ENCODE data around the gene SMURF1. TPM values are rescaled to one million over a fixed set of nuclear protein-coding genes. Genes with fewer than 3 reads are reported as not detected.

SMURF1 gene
- total and polyA plus RNA-seq, 2 experiments from 2014 or later = 12.4 to 21.7 TPM

GRCh38 chr7:99090771-99091542 is 53.0 kb downstream of the SMURF1 start:
- DNase-seq (ENCODE audit: low spot score) = no peak
- Histone ChIP-seq H3K27me3 (no peaks in the 10 kb centered on the region), H4K20me1 (ENCODE audit: insufficient read depth, poor library complexity, severe bottlenecking) (peaks cover 9% of the 10 kb centered on the region), H3K4me1 (ENCODE audit: insufficient read depth) (peaks cover 13% of the 10 kb centered on the region), H3K4me2 (no peak overlapping the region), H3K27ac (peak overlapping the region; percentile 21), H3K36me3 (replicated peaks; ENCODE audit: insufficient read depth, low read depth) (no peaks in the 10 kb centered on the region), H3K79me2 (peaks cover 100% of the 10 kb centered on the region), H3K4me3 (no peak overlapping the region), H3K9me2 (replicated peaks; ENCODE audit: insufficient read depth) (no peaks in the 10 kb centered on the region), H3K9me3 (ENCODE audit: low read depth) (no peaks in the 10 kb centered on the region), H2AFZ (no peak overlapping the region)
- no peak for TF ChIP-seq EZH2phosphoT487 (IDR thresholded peaks at IDR 0.05; ENCODE audit: low read depth, severe bottlenecking, unreplicated experiment)
- TF ChIP-seq, protein P1, sequence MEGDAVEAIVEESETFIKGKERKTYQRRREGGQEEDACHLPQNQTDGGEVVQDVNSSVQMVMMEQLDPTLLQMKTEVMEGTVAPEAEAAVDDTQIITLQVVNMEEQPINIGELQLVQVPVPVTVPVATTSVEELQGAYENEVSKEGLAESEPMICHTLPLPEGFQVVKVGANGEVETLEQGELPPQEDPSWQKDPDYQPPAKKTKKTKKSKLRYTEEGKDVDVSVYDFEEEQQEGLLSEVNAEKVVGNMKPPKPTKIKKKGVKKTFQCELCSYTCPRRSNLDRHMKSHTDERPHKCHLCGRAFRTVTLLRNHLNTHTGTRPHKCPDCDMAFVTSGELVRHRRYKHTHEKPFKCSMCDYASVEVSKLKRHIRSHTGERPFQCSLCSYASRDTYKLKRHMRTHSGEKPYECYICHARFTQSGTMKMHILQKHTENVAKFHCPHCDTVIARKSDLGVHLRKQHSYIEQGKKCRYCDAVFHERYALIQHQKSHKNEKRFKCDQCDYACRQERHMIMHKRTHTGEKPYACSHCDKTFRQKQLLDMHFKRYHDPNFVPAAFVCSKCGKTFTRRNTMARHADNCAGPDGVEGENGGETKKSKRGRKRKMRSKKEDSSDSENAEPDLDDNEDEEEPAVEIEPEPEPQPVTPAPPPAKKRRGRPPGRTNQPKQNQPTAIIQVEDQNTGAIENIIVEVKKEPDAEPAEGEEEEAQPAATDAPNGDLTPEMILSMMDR (IDR thresholded peaks at IDR 0.05; ENCODE audit: poor library complexity) = no peak
- TF ChIP-seq EZH2 (IDR thresholded peaks at IDR 0.05; ENCODE audit: borderline replicate concordance) = no peak
- 73% methylated on average over 6 of the region's 6 CpGs for WGBS (ENCODE audit: low lambda C conversion rate, missing lambda C conversion rate)

DNA sequence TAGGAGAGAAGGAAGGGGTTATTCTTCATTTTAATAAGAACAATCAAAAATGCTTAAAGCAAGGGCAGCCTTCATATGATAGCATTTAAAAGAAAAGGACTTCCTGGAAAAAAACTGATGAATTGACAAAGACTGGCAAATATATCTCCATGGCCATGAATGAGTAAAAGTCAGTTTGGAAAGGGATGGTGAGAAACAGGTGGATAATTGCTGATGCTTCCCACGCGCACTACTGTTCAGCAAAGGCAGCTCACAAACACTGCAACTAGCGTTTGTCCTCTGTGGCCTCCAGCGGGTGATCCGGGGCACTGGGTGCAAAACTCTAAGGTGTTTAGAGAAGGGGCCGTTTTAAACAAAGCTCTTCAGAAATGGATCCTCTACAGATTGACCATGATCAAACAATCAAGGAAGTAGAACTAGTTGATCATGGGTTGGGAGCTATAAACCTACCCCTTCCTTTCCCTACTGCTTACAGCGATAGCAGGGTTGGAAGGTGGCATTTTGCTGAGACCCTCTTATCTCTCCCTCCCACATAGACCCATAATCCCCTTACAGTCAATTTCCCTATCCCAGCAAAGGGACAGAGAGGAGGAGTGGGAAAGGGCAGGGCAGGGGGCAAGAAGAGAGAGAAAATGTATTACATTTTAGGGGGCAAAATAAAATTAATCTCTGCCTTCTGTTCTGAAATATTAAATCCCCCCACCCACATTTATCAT is 53.8 kb downstream of the SMURF1 start:
- WGBS (ENCODE audit: low lambda C conversion rate, missing lambda C conversion rate) = 79% methylated on average over 7 of the region's 7 CpGs
- Histone ChIP-seq H3K9me3 (ENCODE audit: low read depth) (no peaks in the 10 kb centered on the region), H3K9me2 (replicated peaks; ENCODE audit: insufficient read depth) (no peaks in the 10 kb centered on the region), H3K79me2 (peaks cover 100% of the 10 kb centered on the region), H3K27ac (no peak overlapping the region), H4K20me1 (ENCODE audit: insufficient read depth, poor library complexity, severe bottlenecking) (peaks cover 9% of the 10 kb centered on the region), H3K4me2 (no peak overlapping the region), H3K4me1 (ENCODE audit: insufficient read depth) (peaks cover 7% of the 10 kb centered on the region), H3K36me3 (replicated peaks; ENCODE audit: insufficient read depth, low read depth) (no peaks in the 10 kb centered on the region), H3K27me3 (no peaks in the 10 kb centered on the region), H2AFZ (no peak overlapping the region), H3K4me3 (no peak overlapping the region)
- TF ChIP-seq, protein P1 (IDR thresholded peaks at IDR 0.05; ENCODE audit: poor library complexity) = no peak
- TF ChIP-seq EZH2 (IDR thresholded peaks at IDR 0.05; ENCODE audit: borderline replicate concordance) (no peak), EZH2phosphoT487 (IDR thresholded peaks at IDR 0.05; ENCODE audit: low read depth, severe bottlenecking, unreplicated experiment) (no peak)
- no peak for DNase-seq (ENCODE audit: low spot score)

GRCh38 chr7:99086944-99087343 is 57.0 kb downstream of the SMURF1 start:
- Histone ChIP-seq H3K36me3 (replicated peaks; ENCODE audit: insufficient read depth, low read depth) (no peaks in the 10 kb centered on the region), H3K9me3 (ENCODE audit: low read depth) (no peaks in the 10 kb centered on the region), H3K4me2 (no peak overlapping the region), H3K9me2 (replicated peaks; ENCODE audit: insufficient read depth) (no peaks in the 10 kb centered on the region), H3K4me3 (no peak overlapping the region), H3K27me3 (no peaks in the 10 kb centered on the region), H3K4me1 (ENCODE audit: insufficient read depth) (peaks cover 13% of the 10 kb centered on the region), H4K20me1 (ENCODE audit: insufficient read depth, poor library complexity, severe bottlenecking) (peaks cover 9% of the 10 kb centered on the region), H2AFZ (no peak overlapping the region), H3K27ac (no peak overlapping the region), H3K79me2 (peaks cover 89% of the 10 kb centered on the region)
- no peak for DNase-seq (ENCODE audit: low spot score)
- WGBS (ENCODE audit: low lambda C conversion rate, missing lambda C conversion rate) = 90% methylated on average over 2 of the region's 2 CpGs
- TF ChIP-seq, protein P1 (IDR thresholded peaks at IDR 0.05; ENCODE audit: poor library complexity) = no peak
- TF ChIP-seq EZH2 (IDR thresholded peaks at IDR 0.05; ENCODE audit: borderline replicate concordance) (no peak), EZH2phosphoT487 (IDR thresholded peaks at IDR 0.05; ENCODE audit: low read depth, severe bottlenecking, unreplicated experiment) (no peak)

All from hepatocyte (in vitro differentiated cells).